ENCODE results near the gene CCDC197.

CCDC197 gene

DNA sequence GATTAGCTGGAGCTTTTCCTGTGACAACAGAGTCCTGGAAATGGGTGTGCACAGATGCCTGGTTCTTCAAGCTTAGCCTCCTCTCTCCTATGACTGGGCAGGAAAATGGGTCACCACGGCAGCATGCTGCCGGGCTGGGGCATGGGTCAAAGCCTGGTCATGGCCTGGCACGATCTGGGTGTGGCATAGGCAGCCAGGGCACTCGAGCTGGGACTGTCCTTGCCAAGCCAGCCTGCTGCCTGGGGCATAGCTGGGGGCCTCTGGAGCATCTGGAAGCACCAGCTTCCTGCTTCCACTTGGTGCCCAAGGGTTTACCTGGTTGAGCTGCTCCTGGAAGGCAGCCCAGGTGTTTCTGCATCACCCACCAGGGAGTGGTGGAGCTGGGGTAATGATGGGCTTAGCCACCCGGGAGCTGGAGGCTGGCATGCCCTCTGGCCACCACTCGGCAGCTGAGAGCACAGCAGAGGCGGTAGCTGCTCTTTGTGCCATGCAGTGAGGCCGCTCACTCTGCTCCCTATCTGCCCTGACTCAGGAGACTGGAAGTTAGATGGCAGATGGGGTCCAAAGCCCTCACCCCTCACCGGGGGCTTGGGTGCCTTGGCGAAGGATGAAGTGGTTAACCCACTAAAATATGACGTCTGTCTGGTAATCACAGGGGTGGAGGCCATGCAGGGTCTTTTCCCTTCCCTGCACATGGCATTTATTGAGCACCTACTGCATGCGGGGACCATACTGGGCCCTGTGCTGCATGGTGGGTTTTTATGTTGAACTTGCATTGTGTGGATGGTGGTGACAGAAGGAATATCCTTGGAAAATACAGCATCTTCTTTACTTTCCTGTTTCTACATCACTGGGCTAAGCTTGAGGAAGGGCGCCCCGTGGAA, 30.7 kb downstream of the CCDC197 start:
- DNase-seq, result no peak

DNA sequence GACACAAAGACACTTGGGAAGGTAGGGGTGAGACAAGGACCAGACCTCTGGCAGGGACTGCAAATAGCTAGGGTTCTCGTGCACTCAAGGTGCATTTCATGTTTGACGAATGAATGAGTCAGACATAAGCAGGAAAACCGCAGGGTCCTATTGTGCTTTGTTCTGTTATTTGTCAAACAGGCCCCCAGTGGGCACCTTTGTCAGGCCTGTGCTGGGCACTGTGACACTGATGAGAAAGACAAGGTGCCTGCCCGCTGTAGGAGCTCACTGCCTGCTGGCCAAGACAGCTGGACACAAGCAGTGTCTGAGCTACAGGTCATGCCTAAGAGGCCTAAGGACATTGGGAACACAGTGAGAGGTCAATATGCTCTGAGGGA, 31.3 kb downstream of the CCDC197 start:
- DNase-seq, result peak; percentile 20

DNA sequence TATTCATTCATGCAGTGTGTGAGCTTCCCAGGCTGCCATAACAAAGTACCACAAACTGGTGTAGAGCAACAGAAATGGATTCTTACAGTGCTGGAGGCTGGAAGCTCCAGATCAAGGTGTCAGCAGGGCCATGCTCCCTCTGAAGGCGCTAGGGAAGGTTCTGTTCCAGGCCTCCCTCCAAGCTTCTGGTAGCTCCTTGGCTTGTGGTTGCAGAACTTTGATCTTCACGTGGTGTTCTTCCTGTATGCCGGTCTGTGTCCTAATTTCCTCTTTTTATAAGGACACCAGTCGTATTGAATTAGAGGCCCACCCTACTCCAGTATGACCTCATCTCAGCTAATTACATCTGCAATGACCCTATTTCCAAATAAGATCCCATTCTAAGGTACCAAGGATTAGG, 32.2 kb downstream of the CCDC197 start:
- DNase-seq, result no peak

DNA sequence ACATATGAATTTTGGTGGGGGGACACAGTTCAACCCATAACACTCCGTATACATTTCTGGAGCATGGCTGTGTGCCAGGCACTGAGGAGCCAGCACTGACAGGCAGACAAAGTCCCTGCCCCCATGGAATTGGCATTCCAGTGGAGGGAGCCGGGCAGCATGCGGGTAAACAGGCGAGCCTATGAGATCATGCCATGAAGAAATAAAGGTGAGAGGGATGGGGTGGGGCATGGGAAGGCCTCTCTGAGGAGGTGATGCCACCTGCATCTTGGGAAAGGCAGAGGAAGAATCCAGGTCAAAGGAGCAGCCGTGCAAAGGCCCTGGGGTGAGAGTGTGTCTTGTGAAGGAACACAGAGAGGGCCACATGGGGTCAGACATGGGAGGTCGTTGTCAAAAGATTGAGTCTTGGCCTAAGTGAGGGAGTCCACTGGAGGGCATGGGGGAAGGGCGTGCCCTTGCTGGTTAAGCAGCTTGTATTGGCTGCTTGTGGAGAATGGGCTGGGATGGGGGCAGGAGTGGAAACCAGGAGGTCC, 32.6 kb downstream of the CCDC197 start:
- no peak for DNase-seq

DNA sequence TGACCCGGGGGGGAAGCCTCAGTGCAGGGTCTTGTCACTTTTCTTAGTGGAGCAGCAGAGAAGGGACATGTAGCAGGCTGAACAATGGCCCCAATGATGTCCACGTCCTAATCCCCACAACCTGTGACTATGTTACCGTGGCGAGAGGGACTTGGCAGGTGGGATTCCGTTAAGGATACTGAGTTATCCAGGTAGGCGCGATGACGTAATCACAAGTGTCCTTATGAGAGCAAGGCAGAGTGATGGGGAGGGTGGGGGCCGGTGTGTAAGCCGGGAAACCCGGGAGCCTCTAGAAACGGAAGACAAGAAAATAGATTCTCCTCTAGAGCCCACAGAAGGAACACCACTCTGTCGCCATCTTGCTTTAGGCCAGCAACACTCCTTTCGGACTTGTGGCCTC, 33.5 kb downstream of the CCDC197 start:
- DNase-seq, result no peak

DNA sequence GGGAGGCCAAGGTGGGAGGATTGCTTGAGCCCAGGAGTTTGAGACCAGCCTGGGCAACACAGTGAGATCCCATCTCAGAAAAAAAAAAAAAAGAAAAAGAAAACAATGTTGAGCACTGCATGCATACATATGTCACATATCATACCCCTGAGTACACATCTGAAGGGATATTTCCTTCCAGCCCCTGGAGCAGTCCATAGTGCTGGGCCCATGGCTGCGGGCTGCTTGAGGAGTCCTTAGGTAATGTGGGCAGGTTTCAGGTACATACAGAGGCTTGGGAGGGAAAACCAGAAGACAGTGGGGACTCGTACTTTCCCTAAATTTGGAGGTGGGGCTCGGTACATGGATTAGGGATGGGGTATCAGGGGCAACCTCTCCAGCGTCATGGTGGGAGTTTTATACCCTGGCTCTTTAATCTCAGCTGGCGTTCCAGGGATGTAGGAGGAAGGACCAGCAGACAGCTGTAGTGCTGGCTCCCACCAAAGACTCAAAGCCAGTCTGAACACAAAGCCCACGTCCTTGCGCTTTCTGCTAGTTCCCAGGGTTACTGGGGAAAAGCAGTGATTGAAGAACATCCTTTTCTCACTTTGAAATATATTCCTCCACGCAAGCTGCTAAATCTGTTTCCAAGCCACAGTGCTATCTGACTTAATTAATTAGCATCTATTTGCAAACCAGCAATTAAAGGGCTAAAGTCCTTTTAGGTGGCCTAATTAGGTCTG, 34.2 kb downstream of the CCDC197 start:
- no peak for DNase-seq

DNA sequence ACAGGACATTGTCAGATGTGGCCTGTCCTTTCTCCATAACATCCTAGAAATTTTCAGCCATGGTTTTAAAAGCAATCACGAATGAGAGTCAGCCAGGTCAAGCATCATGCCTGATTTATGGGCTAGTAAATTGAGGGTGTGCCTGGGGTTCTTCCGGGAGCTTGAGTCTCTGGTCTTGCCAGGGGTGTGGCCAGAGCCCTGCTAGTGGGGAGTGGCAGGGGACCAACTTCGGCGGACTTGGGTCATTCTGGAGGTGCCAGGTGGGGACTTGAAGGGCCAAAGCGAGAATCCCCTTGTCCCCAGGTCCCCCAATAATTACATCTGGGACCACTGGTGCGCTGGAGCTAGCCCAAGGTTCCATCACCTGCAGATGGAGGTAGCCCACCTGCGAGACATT, 34.8 kb downstream of the CCDC197 start:
- DNase-seq, result no peak

DNA sequence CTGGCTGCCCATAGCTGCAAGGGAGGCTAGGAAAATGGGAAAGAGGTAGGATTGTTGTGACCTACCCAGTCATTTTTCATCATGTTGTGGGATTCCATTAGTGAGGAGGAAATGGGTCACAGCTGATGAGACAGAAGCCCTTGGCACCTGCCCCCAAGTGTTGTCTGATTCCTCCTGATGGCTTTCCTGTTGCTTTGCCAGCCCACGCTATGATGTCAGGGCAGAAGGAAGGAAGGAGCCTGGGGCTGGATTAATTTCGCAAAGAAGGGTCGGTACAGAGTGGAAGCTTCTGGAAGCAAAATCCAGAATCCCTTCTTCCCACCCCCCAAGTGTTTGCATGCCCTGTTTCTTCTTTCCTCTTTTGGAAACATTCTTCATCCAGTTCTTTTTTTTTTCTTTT, 37.8 kb downstream of the CCDC197 start:
- DNase-seq, result no peak

DNA sequence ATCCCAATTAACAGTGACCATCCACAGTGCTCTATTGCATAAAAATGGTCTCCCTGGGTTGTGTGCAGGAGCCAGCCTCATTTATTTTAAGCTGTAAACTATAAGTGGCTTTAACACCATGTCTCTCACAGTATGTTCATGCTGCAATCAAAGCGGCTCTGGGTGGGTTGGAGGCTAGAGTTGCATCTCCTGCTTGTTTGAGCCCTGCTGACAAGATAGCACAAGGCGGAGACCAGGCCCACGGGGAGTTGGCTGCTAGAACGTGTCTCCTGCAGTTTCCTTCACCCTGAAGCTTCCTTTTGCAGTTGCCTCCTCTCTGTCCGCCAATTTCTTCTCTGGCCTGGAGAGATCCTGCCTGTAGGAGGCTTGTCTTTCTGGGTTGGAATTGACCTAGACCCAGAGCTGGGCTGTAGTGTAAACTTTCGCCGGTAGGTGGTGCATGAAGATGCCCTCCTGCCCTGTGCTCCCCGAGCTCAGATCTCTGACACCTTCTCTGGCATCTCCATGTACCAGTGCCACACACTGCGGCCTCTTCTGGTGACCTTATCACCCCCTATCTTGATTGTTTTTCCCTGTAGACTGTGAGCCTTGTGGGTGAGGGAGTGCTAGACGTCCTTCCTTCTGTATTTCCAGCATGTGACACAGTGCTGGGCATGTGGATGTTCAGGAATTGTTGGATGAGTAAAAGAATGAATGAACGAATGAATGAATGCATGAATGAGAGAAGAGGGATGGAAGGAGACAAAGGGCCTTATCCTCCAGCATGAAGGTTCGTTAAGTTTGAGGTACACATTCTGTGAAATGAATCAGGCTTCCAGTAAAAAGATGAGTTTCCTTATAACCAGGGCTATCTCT, 39.4 kb downstream of the CCDC197 start:
- no peak for DNase-seq

DNA sequence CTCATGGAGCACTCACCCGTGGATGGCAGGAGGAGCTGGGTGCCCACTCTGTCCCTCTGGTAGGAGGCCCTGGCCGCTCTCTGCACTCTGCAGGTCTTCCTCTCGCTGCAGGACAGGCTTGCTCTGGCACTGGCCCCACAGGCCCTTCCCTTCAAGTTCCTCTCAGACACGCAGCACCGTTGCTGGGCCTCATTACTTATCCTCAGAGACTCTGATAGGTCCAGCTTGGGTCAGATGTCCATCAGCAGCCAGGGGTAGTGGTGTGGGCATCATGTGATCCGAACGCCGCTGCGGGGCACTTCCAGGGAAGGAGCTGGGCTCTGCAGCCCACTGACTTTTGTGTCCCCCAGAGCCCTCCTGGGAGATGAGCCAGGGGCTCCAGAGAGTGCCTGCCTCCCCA, 40.9 kb downstream of the CCDC197 start:
- DNase-seq, result no peak

DNA sequence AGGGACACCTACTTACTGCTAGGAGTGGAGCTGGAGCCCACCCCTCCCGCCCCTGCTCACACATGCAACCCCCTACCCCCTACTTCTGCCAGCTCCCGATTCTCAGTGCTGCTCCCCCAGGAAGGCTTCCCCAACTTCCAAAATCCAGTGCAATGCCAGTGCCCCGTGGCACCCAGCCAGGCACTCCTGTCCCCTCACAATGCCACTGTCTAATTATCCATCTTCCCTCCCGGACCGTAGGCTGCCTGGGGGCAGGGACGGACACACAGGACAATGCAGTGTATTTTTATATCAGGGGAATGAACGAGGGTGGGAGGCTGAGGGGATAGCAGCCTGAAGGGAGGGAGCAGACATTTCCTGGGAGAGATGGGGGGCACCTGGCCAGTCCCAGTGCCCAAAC, 41.4 kb downstream of the CCDC197 start:
- DNase-seq, result no peak

DNA sequence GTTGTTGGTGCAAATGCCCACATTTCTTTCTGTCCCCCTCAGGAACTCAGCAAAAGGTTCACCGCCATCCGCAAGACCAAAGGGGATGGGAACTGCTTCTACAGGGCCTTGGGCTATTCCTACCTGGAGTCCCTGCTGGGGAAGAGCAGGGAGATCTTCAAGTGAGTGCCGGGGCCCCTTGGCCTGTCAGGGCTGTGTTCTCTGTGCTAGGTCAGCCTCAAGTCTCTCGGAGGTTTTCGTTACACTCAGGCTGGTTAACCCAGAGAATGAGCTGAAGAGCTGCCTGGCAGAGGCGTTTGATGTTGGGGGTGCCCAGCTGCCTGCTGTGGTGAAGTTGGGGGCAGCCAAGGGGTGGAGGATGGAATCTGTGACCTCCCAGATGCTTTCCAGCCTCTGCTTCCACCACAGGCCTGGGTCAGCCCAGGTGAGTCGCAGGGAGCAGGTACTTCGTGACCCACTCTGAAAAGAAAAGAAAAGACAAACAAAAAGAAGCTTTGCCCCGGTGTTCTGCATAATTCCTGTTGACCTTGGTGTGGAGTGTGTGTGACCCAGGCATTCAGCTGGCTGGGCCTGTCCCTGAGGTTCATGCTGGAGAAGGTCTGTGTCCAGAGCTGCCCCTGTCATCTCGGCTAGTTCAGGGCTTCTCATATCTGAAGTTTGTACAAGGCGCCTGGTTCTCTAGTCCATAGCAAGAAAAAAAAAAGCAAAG, 42.0 kb downstream of the CCDC197 start:
- DNase-seq, result no peak

DNA sequence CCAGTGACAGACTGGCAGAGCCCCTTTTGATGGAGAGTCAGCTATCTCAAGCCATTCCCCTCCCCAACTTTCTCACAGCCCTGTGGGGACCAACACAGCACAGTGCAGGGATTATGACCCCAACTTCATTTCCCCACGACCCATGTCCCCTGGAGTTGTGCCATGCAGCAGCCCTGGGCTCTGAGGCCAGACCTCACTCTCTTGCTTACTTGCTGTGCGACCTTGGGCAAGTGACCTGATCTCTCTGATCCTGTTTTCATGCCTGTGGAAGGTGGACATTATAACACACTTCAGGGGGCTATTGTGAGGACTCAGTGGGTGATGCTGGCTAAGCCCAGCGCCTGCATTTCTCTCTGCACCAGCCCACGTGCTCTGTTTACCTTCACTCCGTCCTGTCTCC, 43.1 kb downstream of the CCDC197 start:
- DNase-seq, result no peak

DNA sequence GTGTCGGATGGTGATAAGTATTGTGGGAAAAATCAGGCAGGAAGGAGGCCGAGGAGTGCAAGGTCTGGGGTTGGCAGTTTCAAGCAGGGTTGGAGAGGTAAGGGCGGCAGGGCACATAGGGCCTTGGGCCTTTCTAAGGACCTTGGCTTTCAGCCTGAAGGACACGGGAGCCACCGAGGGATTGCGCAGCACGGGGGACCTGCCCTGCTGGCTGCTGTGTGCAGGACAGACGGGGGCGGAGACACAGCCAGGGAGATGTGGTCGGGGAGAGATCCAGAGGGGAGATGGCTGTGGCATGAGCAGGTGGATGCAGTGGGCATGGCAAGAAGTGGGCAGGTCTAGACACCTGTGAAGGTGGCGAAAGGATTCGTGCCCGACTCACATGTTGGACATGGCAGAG, 43.7 kb downstream of the CCDC197 start:
- DNase-seq, result no peak

DNA sequence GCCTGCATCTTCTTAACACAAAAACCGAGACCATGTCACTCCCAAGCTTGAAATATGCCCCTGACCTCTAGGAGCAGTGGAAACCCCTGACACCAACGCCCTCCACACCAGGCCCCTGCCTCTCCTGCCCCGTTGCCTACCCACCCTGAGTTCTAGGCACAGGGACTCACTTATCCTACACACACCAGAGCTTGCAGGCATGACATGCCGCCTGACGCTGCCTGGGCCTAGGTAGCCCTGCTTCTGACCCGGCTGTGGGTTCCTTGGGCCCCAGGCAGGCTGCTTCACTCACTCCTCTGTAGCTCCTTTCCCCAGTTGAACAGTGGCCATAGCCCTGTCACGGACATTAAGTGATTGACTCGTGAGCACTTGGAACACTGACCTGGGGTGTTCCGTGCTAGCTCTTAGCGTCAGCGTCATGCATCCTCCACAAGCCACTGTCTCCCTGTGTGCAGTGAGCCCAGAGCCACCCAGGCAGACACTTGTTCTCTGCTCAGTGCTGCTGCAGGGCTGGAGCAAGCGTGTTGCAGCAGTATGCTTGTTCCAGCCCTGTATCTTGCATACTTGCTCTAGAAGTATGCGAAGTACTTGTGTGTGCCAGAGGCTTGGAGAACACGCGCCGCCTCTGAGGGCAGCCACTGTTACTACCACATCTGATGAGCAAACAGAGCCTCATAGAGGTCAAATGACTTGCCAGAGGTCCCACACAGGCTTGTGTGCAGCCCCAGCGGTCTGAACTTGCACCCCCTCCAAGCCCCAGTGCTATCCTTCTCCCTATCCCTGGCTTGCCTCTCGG, 44.6 kb downstream of the CCDC197 start:
- DNase-seq, result no peak

DNA sequence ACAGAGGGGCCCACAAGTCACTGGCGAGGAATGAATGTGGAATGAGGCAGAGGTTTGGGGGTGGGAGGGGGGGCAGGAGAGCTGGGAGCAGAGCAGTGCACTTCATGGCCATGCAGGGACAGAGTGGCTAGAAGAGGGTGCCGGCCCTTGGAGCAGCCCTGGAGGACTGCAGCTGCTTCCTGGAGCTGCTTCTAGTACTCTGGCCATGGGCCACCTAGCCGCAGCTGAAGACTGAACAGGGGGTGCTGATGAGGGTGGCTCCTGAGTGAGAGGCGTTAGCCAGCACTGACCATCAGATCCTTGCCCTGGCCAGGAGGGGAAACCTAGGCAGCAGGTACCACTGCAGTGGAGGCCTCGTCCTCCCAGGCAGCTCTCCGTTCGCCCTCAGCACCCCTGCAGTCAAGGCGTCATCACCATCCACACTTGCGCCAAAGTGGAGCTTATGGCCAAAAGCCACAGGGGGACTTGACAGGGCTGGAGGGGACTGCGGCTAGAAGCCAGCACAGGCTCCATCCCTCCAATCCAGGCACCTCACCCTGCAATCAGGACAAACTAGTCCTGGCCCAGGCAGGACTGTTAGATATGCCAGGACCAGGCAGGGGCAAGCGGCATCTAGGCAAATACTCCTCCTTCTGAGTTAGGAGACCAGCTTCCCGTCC, 45.5 kb downstream of the CCDC197 start:
- DNase-seq, result no peak

DNA sequence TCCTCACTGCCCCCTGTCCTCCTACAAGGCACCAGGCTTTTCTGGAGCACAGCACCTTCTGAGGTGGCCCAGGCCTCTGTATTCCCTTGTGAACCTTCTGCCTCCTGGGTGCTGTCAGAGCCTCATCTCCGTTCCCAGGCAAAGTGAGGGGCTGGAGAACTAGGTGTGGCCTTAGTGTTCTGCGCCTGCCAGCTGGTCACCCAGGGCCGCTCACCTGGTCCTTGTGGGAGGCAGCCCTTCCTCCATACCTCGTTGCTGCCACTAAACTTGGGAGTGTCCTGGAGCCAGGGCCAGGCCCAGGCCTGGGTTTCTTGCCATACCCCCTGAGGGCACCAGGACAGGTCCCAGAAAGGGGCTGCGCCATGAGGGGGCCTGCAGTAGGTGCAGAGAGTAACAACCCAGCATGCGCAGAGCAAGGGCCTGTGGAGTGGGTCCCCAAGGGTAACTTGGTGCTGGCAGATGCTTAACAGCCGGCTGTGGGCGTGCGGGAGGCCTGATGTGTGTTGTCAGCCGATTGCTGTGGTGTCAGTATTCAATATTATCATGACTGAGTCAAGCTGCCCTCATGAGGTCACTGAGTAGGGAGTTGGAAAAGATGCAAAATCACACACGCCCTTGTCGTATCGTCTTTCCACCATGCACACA, 46.1 kb downstream of the CCDC197 start:
- no peak for DNase-seq

DNA sequence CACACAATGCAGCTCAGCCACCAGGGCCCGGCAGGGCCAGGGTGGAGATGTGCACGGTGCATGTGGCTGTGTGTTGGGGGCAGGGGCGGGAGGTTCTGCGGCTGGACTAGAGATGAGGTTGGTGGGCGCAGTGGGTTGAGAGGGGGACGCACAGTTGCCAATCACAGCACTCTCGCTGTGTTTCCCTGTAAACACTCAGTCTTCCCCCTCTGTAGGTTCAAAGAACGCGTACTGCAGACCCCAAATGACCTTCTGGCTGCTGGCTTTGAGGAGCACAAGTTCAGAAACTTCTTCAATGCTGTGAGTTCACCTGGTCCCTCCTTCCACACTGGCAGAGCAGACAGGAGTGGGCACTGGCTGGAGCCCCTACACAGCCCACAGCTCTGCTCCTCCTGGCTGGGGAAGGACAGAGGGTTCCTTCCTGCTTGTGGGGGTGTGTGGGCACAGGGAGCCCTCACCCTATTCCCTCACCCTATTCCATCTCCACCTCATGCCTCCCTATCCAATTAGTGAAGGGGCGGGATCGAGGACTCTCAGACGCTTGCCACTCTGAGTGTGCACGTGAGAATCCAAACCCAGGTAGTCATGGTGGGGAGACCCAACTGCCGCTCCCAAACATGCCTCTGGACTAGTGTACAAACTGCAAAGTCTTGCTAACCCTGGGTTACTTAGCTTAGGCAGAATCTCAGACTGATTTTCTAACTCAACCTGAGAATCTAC, 46.8 kb downstream of the CCDC197 start:
- no peak for DNase-seq

DNA sequence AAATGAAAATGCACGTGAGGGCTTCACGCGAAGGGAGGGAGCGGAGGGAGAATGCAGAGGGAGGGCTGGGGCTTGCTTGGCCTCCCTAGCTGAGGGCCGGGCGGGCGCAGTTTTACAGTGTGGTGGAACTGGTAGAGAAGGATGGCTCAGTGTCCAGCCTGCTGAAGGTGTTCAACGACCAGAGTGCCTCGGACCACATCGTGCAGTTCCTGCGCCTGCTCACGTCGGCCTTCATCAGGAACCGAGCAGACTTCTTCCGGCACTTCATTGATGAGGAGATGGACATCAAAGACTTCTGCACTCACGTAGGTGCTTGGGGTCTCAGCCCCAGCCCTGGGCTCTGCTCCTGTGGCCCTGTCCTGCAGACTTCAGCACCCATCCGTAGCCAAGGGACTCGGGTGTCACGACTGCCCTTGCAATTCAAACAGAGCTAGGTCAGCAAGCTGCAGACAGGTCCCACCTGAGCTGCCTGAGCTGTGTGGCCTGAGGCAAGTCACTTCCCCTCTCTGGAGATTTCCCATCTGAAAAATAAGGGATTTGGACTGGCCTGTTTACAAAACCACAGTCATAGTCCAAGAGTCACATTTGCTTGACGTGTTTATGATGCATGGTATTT, 47.5 kb downstream of the CCDC197 start:
- DNase-seq, result no peak

DNA sequence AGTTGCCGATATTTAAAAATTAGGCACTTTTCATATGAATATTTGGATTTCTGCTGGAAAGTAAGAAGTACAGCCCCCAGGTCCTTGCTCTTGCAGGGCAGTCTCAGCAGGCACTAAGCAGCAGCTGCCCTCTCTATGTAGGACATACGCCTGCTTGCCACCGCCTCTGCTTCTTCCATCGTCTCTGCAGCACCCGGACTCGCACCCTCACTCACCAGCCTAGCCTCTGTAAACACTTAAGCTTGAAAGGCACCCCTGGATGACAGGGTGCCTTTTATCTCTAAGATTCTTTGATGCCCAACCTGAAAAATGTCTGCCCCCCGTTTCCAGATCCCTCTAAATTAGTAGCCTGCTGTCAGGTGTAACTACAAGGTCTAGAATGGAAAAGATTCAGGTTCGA, 48.0 kb downstream of the CCDC197 start:
- DNase-seq, result no peak

All from COR-L47 (cell line).